HG02678 (cell line): ENCODE results near the gene HRG.
"Not testable (repeated sequence)": the region's sequence is repeated elsewhere in the genome, so short reads cannot be mapped to it uniquely, and the experiment has no call there.

Experiments used
- ATAC-seq: cut with Tn5 transposase; IDR thresholded peaks from one replicate; pipeline ENCODE4 v1.9.1; 2021; ENCODE audit warnings: mild to moderate bottlenecking, moderate library complexity; ENCODE audit not compliant: unreplicated experiment

The HRG gene

DNA sequence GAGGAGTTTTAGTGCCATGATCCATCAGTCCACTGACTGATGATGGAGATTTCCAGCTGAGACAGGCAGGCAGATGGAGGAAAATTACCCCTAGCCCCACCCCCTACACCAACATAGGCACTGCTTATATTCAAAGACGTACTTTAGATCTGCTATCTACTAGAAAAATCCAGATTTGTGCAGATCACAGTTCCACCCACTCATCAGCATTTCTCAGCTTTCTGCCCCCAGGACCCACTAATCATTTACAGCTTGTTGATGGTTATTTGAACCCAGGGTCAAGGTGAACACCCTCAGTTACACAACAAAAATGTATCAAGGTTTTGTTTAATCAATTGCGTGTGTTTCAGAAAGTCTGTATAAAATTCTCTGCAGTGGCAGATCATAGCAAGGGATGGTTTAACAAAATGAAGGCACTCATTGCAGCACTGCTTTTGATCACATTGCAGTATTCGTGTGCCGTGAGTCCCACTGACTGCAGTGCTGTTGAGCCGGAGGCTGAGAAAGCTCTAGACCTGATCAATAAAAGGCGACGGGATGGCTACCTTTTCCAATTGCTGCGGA lies at the start of gene HRG:
TSS of gene HRG (plus strand) at position 390 of the 564 bp plus-strand sequence. CDS start at position 408, 18 bp downstream.
- ATAC-seq = no peak

DNA sequence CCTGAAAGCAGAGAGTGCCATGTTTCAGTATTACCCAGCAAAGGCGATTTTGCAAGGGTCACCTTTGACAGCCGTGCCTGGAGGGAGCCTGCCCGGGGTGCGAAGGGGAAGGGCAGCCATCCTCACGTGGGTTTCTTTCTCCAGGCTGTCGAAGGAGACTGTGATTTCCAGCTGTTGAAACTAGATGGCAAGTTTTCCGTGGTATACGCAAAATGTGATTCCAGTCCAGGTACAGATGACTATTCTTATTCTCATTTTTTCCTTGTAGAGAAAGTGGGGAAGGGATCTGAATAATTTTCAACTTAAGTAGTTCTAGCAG lies 49.6 kb upstream of the HRG start:
- no peak for ATAC-seq

GRCh38 chr3:186617036-186617946 lies 48.5 kb upstream of the HRG start:
- ATAC-seq = peak; percentile 91

DNA sequence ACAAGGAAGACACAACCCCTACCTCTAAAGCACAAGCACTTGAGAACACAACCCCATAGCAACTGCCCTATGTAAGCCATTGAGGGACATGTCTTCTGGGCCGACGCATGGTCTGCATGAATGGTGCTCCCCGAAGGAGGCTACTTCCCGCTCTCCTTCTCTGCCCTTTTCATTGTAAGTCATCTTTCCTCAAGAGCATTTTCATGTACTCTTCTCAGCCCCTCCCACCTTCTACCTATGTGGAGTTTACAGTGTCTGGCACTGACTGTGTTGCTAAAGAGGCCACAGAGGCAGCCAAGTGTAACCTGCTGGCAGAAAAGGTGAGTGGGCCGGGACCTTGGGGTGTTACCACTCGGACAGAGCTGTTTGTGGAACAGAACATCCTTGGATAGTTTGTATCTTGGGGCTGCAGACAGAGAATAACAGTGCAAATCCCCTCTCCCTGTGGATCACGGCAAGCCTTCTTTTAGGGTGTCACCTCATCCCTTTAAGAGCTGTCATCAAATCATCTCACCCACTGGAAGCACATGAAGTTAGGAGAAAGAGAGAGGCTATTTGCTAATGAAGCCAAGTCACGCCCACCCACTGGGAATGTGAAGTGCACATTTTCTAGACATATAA lies 47.4 kb upstream of the HRG start:
- ATAC-seq = no peak

DNA sequence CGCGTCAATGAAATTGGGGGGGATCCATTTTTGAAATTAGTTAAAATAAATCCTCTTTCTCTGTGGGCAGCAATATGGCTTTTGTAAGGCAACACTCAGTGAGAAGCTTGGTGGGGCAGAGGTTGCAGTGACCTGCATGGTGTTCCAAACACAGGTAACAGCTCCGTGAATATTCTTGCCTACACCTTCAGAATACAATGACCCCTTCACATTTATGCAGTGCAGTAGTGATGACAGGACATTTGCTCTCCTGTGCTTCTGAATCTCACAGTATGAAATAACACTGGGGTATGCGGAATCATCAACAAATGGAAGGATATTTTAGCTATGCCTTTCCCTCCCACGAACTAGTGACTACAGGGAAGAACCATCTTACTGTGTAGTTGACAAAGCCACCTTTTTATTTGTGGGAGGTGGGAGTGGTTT lies 46.0 kb upstream of the HRG start:
- ATAC-seq = no peak

- no peak for ATAC-seq
These were observed 45.4 kb upstream of the HRG start for GRCh38 chr3:186620213-186621092.

DNA sequence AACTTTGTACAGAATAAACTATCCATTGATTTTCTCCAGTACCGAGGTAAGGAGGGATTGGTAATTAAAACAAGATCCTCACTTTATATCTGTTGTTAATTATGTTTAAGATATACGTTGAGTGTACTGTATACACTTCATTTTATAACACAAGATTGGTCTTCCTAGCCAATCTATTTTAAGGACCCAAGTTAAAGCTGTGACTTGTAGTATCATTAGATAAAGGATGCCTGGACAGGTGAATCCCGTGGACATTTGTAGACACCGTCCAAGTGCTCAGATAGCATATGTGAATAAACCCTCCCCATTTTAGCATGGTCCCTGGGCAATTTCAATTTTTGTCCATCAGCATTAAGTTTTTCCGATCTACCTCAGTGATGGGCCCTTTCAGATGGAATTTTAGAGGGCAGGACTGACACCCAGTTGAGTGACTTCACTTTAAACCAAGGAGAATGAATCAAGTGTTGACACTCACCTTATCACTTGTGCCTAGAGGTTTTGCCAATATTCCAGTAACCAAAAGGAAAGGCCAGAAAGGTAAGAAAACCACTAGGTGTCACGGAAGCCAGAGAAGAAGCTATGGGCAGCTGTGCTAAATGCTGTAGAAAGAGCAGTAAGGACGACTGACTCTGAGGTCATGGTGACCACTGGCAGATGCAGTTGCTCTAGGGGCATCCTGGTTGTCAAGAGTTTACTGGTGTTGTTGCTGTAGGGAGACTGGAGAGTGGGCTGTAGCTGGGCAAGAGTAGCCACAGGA lies 43.7 kb upstream of the HRG start:
- no peak for ATAC-seq

- ATAC-seq = no peak
These were observed 43.0 kb upstream of the HRG start for GRCh38 chr3:186622651-186623310.

- ATAC-seq = no peak
These were observed 41.2 kb upstream of the HRG start for GRCh38 chr3:186624598-186624997.

GRCh38 chr3:186625600-186626042 lies 40.2 kb upstream of the HRG start:
- no peak for ATAC-seq

DNA sequence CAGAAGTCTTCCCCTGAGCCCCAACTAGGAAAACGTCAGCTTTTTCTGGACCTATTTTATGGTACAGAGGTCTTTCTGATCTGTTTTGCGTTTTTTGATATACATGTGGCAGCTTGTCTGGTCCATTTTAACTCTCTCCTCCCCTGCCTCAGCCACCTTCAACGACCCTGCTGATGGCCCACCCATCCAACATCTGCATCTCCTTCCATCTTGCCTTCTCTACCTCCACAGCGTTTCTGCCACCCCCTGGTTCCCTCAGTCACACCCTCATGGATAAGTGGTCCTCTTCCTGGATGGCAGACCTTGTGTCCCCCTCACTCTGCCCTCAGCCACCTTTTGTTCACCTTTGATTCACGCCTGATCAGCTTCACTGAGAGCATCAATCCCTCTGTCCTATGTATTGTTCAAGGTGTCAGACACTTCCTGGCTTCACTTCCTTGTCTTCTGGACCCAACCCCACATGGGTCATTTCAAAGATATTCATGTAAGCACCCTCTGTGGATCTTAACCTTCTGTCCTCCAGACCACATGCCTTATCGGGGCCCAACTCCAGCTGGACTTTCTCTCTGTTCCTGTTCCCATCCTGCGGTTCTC lies 39.5 kb upstream of the HRG start:
- no peak for ATAC-seq

GRCh38 chr3:186627852-186628414 lies 37.9 kb upstream of the HRG start:
- no peak for ATAC-seq

- no peak for ATAC-seq
These were observed 37.1 kb upstream of the HRG start for GRCh38 chr3:186628756-186629155.

DNA sequence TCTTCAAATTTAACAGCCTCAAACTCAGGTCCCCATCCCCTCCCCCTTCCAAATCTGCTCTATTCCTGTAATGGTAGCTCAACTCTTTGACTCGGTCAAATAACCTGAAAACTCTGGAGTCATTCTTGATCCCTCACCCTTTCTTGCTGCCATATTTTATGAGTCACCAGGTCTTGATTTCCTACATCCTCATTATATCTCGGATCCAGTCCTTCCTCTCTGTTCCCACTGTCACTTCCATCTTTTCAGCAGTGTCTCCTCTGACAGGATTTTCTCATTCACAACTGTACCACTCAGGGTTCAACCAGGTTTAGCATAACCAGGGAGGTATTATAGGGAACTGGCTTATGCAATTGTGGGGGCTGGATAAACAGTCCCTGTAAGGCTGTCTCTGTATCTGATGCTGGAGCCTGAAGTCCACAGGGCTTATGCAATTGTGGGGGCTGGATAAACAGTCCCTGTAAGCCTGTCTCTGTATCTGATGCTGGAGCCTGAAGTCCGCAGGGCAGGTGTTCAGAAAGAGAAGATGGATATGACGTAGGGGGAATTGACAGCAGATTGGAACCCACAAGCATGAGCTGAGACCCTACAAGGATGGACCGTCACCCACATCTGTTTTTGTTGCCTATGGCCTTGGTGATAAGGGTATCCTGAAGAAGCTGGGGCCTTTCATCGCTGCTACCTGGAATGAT lies 34.7 kb upstream of the HRG start:
- ATAC-seq = no peak

DNA sequence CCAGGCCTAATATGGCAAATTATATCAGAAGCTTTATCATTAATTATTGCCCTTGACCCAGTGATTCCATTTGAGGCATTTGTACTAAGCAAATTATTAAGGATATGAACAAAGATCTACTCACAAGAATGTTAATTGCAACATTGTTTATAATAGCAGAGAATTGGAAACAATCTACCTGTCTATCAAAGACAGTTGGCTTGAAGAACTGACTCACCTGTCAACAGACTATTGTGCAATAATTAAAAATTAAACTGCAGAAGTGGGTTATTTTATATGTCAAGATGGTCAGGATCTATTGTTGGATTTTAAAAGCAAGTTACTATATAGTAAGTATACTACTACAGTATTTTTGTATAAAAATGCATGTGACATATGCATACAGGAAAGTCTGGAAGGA lies 32.3 kb upstream of the HRG start:
- no peak for ATAC-seq

- ATAC-seq = not testable (repeated sequence)
These were observed 31.6 kb upstream of the HRG start for GRCh38 chr3:186634207-186634606.

GRCh38 chr3:186635532-186635931 lies 30.3 kb upstream of the HRG start:
- no peak for ATAC-seq

- ATAC-seq = no peak
These were observed 29.3 kb upstream of the HRG start for GRCh38 chr3:186636536-186636935.
